Activated naive CD8-positive, alpha-beta T cell treated with anti-CD3 and anti-CD28 coated beads, Interleukin-2, amount 50 U/mL, for 24 hours (primary cell): ENCODE data around the gene NHS.
A peak's percentile ranks its signal among the peaks of the same experiment; 100 is the strongest.

ENCODE experiments used
- ATAC-seq: fragments of 150-1000 bp; cut with Tn5 transposase; one replicate; pipeline ENCODE4 v1.10.0; 2021
- DNase-seq: peaks from one replicate; pipeline ENCODE4 v3.0.0; 2021
- H3K27ac Mint-ChIP-seq: one replicate; pipeline ENCODE4 v1.8.0; 2021; ENCODE audit warnings: mild to moderate bottlenecking, mixed read lengths
- H3K27me3 Mint-ChIP-seq: one replicate; pipeline ENCODE4 v1.8.0; 2021; ENCODE audit warnings: mixed read lengths
- H3K36me3 Mint-ChIP-seq: one replicate; pipeline ENCODE4 v1.8.0; 2021; ENCODE audit warnings: low read depth, mixed read lengths
- H3K4me1 Mint-ChIP-seq: one replicate; pipeline ENCODE4 v1.8.0; 2021; ENCODE audit warnings: mixed read lengths
- H3K4me3 Mint-ChIP-seq: one replicate; pipeline ENCODE4 v1.8.0; 2021; ENCODE audit warnings: mild to moderate bottlenecking, moderate library complexity, mixed read lengths
- H3K9me3 Mint-ChIP-seq: one replicate; pipeline ENCODE4 v1.8.0; 2021; ENCODE audit warnings: mixed read lengths

The NHS gene

DNA sequence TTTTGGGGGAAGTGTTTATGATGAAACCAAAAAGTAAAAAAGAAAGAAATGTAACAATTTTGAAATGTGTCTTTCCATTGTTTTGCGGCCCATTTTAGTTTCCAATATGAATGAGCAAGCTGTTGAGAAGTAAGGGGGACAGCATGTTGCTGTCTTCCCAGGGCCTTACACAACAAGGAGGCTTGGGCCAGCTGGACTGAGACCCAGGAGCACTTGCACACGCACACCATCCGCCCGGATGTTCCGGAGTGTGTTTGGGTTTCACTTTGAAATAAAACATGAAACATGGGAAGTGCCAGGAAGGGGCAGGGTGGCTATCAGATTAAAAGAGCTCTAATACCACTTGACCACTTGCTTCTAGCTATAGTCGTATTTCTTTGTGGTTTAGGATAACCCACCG is 144.4 kb downstream of the NHS start:
- H3K27me3 Mint-ChIP-seq: peaks cover 2% of the 10 kb centered on the region
- ATAC-seq (no peak), DNase-seq (no peak)

GRCh38 chrX:17520016-17520615 is 145.1 kb downstream of the NHS start:
- Mint-ChIP-seq H3K4me1 (no peaks in the 10 kb centered on the region), H3K27ac (no peak overlapping the region)
- no peak for DNase-seq

More for the DNA sequence above, 144.4 kb downstream of the NHS start:
- H3K9me3 Mint-ChIP-seq: no peaks in the 10 kb centered on the region
- H3K27ac Mint-ChIP-seq: no peak overlapping the region
- no peaks in the 10 kb centered on the region for H3K36me3 Mint-ChIP-seq
- H3K4me1 Mint-ChIP-seq: no peaks in the 10 kb centered on the region
- no peak overlapping the region for H3K4me3 Mint-ChIP-seq

DNA sequence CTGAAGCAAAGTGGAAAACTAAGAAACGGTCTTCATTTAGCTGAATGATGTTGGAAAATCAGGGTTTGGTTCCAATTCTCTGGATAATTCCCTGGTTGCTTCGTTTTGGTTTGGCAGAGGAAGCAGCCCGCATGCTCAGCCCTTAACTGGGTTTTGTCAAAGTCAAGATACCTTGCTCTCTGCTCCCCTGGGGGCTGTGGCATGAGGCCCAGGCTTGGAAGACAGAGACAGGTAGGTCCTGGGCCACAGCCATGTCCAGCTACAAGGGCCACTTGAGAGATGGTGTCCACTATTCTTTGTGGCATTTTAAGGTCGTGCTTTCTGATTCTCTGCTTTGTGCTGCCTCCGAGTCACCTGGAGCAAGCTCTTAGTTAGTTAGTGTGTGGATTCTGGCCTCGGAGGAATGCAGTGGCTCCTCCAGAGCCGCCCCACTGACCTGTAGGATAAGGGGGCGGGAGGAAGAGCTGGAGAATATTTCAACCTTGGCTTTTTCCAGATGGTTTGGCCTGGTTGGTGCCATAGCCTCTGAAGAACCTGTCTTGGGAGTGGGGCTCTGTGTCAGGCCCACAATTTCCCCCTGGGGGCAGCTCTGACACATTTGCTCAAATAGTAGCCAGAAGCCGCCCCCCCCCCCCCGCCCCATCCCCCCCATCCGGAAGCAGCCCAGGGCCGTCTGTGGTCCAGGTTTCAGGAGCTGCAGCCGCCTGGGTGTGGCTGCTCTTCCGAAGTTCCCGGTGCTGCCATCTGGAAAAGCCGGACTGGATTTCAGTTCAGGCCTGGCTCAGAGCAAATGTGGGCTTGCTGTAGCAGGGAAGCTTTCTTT is 147.1 kb downstream of the NHS start:
- Mint-ChIP-seq H3K27ac (no peak overlapping the region), H3K4me3 (no peak overlapping the region), H3K4me1 (no peaks in the 10 kb centered on the region), H3K9me3 (no peaks in the 10 kb centered on the region), H3K36me3 (no peaks in the 10 kb centered on the region), H3K27me3 (peaks cover 2% of the 10 kb centered on the region)
- DNase-seq (no peak), ATAC-seq (no peak)

More at GRCh38 chrX:17520016-17520615, 145.1 kb downstream of the NHS start:
- H3K27me3 Mint-ChIP-seq: peaks cover 2% of the 10 kb centered on the region
- no peaks in the 10 kb centered on the region for H3K9me3 Mint-ChIP-seq
- H3K4me3 Mint-ChIP-seq: no peak overlapping the region
- no peaks in the 10 kb centered on the region for H3K36me3 Mint-ChIP-seq
- no peak for ATAC-seq

DNA sequence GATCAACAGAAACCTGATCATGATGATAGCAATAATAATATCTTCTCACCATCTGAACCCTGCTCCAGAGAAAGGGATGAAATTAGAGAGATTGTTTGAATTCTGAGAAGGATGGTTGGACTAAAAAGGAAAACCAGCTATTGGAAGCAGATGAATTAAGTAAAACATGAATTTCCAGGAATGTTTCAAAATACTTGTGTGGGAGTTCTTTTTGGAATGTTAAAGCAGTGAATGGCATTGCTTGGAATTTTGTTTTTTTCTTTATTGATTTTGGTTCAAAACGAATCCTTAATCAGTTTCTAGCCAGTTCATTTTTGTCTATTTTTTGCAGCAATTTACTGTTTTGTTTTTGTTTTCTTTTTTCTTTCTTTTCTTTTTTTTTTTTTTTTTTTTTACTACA is 150.3 kb downstream of the NHS start:
- H3K27me3 Mint-ChIP-seq: no peaks in the 10 kb centered on the region
- no peaks in the 10 kb centered on the region for H3K36me3 Mint-ChIP-seq
- H3K9me3 Mint-ChIP-seq: no peaks in the 10 kb centered on the region
- peaks cover 9% of the 10 kb centered on the region for H3K4me1 Mint-ChIP-seq
- DNase-seq (no peak), ATAC-seq (no peak)
- H3K27ac Mint-ChIP-seq: no peak overlapping the region
- H3K4me3 Mint-ChIP-seq: no peak overlapping the region

DNA sequence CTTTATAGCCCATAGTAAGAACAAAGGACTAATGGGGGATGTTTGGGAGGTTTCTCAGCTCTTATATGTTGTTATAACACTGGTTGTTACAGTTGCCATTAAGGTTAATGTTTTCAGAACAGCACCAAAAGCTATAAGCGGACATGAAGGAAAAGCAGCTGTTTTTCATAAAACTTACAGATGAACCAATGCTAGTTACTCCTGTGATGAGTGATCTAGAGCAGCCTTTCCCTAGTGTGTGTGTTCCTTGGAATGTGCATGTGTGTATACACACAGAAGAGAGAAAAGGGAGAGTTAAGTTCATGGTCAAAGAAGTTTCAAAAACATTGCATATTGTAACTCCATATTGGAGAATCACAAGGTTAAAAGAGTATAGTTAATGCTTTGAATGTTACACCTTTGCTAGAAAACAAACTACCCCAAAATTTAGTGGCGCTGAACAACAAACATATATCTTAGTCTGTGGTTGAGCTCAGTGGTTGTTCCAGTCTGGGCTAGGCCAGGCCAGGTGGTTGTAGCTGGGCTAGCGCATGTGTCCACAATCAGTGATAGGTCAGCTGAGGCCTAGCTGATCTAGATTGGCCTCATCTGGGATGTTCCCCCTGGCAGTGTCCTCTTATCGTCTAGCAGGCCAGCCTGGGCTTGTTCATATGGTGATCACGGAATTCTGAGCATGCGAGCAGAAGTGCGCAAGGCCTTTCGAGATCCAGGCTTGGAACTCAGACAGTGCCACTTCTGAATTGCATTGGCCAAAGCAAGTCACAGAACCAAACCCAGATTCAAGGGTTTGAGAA is 151.0 kb downstream of the NHS start:
- Mint-ChIP-seq H3K27me3 (no peaks in the 10 kb centered on the region), H3K4me1 (peaks cover 9% of the 10 kb centered on the region), H3K27ac (no peak overlapping the region), H3K9me3 (no peaks in the 10 kb centered on the region), H3K4me3 (no peak overlapping the region), H3K36me3 (no peaks in the 10 kb centered on the region)
- DNase-seq (no peak), ATAC-seq (no peak)

- Mint-ChIP-seq H3K36me3 (no peaks in the 10 kb centered on the region), H3K4me3 (no peak overlapping the region), H3K4me1 (peaks cover 9% of the 10 kb centered on the region), H3K27me3 (no peaks in the 10 kb centered on the region), H3K27ac (no peak overlapping the region), H3K9me3 (no peaks in the 10 kb centered on the region)
- no peak for ATAC-seq
- no peak for DNase-seq
These were observed 152.2 kb downstream of the NHS start for GRCh38 chrX:17527135-17527701.

GRCh38 chrX:17527922-17528321 is 152.9 kb downstream of the NHS start:
- Mint-ChIP-seq H3K9me3 (no peaks in the 10 kb centered on the region), H3K4me3 (no peak overlapping the region), H3K4me1 (peaks cover 9% of the 10 kb centered on the region), H3K27me3 (no peaks in the 10 kb centered on the region), H3K36me3 (no peaks in the 10 kb centered on the region), H3K27ac (no peak overlapping the region)
- ATAC-seq: peak; percentile 71
- no peak for DNase-seq

DNA sequence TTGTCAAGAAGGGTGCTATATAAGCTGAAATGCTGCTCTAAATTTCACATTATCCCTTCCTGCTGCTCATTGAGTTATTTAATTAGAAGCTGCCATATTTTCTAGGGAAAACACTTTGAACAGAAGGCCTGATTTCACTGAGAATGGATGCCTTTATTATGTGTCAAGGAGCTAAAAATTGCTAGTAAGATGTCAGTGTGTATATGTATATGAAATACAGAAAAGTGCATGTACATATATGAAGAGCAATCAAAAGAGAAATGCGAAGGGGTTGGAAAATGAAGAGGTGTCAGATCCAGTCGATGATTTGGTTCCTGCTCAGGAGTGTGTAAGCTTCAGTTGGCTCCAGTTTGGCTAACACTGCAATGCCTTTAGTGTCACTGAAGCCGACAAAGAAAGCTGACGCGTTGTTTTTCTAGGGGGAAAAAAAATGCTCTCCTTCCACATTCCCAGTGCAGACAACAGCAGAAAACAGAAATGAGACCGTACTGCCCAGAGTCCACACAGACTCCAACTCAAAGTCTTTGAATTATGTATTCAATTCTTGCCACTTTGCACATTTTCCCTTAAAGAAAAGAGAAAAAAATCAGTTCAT is 154.2 kb downstream of the NHS start:
- Mint-ChIP-seq H3K36me3 (no peaks in the 10 kb centered on the region), H3K4me1 (peaks cover 9% of the 10 kb centered on the region), H3K27ac (no peak overlapping the region), H3K27me3 (no peaks in the 10 kb centered on the region), H3K4me3 (no peak overlapping the region), H3K9me3 (no peaks in the 10 kb centered on the region)
- DNase-seq (no peak), ATAC-seq (no peak)

DNA sequence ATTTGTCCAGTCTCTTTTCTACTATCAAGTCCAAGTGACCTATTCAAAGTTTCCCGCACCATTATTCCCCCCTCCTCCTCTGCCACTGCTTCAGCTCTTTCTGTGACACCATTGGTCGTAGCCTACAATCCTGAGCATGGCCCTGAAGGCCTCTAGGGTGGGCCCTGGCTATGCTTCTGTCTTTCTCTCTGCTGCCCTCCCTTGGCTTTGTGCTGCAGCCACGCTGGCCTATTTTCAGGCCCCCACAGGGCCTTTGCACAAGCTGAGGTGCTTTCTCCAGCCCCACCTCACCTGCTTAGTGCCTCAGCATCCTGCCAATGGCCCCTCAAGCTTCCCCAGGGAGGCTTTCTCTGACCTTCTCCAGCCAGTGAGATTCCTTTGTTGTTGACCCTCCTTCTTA is 156.5 kb downstream of the NHS start:
- ATAC-seq (no peak), DNase-seq (no peak)
- Mint-ChIP-seq H3K4me3 (no peak overlapping the region), H3K36me3 (no peaks in the 10 kb centered on the region), H3K4me1 (peaks cover 21% of the 10 kb centered on the region), H3K27me3 (no peaks in the 10 kb centered on the region), H3K9me3 (no peaks in the 10 kb centered on the region), H3K27ac (no peak overlapping the region)

GRCh38 chrX:17535229-17535628 is 160.2 kb downstream of the NHS start:
- Mint-ChIP-seq H3K27me3 (no peaks in the 10 kb centered on the region), H3K4me3 (no peak overlapping the region), H3K4me1 (peaks cover 24% of the 10 kb centered on the region), H3K27ac (peak overlapping the region; percentile 60), H3K36me3 (peaks cover 4% of the 10 kb centered on the region), H3K9me3 (no peaks in the 10 kb centered on the region)
- DNase-seq (peak; percentile 37), ATAC-seq (peak; percentile 50)

DNA sequence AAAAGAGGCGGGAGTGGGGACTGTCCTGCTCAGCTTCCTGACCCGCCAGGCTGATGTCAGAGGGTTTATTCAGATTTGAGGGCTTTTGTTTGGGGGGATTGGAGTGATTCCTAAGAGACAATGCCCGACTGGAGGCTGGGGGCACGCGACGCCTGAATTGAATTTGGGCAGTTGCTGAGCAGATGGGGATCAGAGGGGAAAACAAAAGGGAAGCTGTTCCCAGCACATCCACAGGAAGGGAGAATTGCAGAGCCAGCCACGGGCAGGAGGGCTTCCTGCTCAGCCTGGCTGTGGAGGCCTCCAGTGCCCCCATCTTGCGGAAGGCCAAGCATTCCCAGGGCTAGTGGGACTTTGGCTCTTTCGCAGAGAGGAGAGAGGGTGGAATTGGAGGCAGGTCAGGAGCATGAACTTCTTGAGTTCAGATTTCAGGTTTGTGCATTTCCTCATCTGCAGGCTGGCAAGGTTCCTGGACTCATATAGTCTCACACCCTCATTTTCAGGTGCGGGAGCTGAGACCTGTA is 162.8 kb downstream of the NHS start:
- Mint-ChIP-seq H3K27ac (peak overlapping the region; percentile 90), H3K9me3 (no peaks in the 10 kb centered on the region), H3K4me1 (peaks cover 24% of the 10 kb centered on the region), H3K27me3 (no peaks in the 10 kb centered on the region), H3K36me3 (peaks cover 4% of the 10 kb centered on the region), H3K4me3 (no peak overlapping the region)
- ATAC-seq: no peak
- DNase-seq: no peak

- peaks cover 4% of the 10 kb centered on the region for H3K36me3 Mint-ChIP-seq
- H3K4me1 Mint-ChIP-seq: peaks cover 7% of the 10 kb centered on the region
- no peak overlapping the region for H3K4me3 Mint-ChIP-seq
- ATAC-seq: no peak
- H3K27ac Mint-ChIP-seq: no peak overlapping the region
- H3K27me3 Mint-ChIP-seq: no peaks in the 10 kb centered on the region
- no peaks in the 10 kb centered on the region for H3K9me3 Mint-ChIP-seq
- no peak for DNase-seq
These were observed 167.1 kb downstream of the NHS start for GRCh38 chrX:17542123-17542522.

DNA sequence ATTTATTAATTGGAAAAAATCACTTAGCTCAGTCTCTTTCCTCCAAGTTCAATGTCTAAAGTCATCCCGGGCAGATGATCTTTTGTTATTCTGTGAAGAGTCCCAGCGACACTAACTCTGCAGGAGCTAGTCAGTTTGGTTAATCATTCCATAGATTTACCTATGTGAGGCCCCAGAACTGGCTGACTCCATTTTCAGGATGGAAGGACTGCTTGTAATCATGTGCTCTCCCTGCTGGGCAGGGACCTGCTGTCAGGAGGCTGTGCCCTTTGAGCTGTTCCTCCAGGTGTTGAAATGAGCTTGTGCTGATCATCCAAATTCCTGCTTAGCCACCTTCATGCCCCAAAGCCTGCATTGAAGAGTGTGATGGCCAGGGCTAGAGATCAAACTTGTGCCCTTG is 169.8 kb downstream of the NHS start:
- DNase-seq: no peak
- Mint-ChIP-seq H3K36me3 (no peaks in the 10 kb centered on the region), H3K9me3 (no peaks in the 10 kb centered on the region), H3K27me3 (no peaks in the 10 kb centered on the region), H3K4me3 (no peak overlapping the region), H3K27ac (no peak overlapping the region), H3K4me1 (peaks cover 16% of the 10 kb centered on the region)
- ATAC-seq: no peak

GRCh38 chrX:17546356-17546755 is 171.4 kb downstream of the NHS start:
- Mint-ChIP-seq H3K4me1 (peaks cover 20% of the 10 kb centered on the region), H3K27me3 (no peaks in the 10 kb centered on the region), H3K27ac (no peak overlapping the region), H3K36me3 (no peaks in the 10 kb centered on the region), H3K4me3 (no peak overlapping the region), H3K9me3 (no peaks in the 10 kb centered on the region)
- DNase-seq (no peak), ATAC-seq (no peak)
